ENCODE measurements around the gene SORL1. TPM values are rescaled to one million over a fixed set of nuclear protein-coding genes. Genes with fewer than 3 reads are reported as not detected.

SORL1 gene
- total and polyA plus RNA-seq, 2 of the 13 experiments (the other 11 are each of a cell fraction or from before 2014, with no cell fraction given): 21.3 to 148 TPM

- TF ChIP-seq ZBTB40 (IDR thresholded peaks at IDR 0.05) (no peak), ZBTB40 (CRISPR knock-in tag; IDR thresholded peaks at IDR 0.05) (no peak), HMG20B (CRISPR knock-in tag; conservative IDR thresholded peaks at IDR 0.05) (peak; percentile 97), ZNF772 (CRISPR knock-in tag; IDR thresholded peaks at IDR 0.05) (0 out of 2 replicates have a peak, but pooled peaks have one; percentile 40), ZSCAN30 (CRISPR knock-in tag; IDR thresholded peaks at IDR 0.05) (no peak), GATAD2A (CRISPR knock-in tag; IDR thresholded peaks at IDR 0.05) (peak; percentile 54; the same call in 1 of the 2 replicates), NR2F6 (IDR thresholded peaks at IDR 0.05) (peak; percentile 40; the same call in 1 of the 2 replicates), NR2F6 (CRISPR knock-in tag; IDR thresholded peaks at IDR 0.05) (peak; percentile 34; the same call in 1 of the 2 replicates), SUZ12 (IDR thresholded peaks at IDR 0.05; ENCODE audit: low read depth, low read length) (no peak), ZNF281 (CRISPR knock-in tag; IDR thresholded peaks at IDR 0.05; ENCODE audit: borderline replicate concordance) (no peak), SMAD9 (CRISPR knock-in tag; IDR thresholded peaks at IDR 0.05) (no peak), CC2D1A (CRISPR knock-in tag; IDR thresholded peaks at IDR 0.05) (no peak), SRSF1 (optimal IDR thresholded peaks at IDR 0.05; ENCODE audit: low read depth, low read length) (no peak), POGZ (CRISPR knock-in tag; IDR thresholded peaks at IDR 0.05) (peak; percentile 23; the same call in 1 of the 2 replicates), ZNF749 (CRISPR knock-in tag; IDR thresholded peaks at IDR 0.05; ENCODE audit: borderline replicate concordance) (no peak), NR2F1 (CRISPR knock-in tag; IDR thresholded peaks at IDR 0.05) (no peak), PLRG1 (conservative IDR thresholded peaks at IDR 0.05) (no peak)
- TF ChIP-seq, protein P1, sequence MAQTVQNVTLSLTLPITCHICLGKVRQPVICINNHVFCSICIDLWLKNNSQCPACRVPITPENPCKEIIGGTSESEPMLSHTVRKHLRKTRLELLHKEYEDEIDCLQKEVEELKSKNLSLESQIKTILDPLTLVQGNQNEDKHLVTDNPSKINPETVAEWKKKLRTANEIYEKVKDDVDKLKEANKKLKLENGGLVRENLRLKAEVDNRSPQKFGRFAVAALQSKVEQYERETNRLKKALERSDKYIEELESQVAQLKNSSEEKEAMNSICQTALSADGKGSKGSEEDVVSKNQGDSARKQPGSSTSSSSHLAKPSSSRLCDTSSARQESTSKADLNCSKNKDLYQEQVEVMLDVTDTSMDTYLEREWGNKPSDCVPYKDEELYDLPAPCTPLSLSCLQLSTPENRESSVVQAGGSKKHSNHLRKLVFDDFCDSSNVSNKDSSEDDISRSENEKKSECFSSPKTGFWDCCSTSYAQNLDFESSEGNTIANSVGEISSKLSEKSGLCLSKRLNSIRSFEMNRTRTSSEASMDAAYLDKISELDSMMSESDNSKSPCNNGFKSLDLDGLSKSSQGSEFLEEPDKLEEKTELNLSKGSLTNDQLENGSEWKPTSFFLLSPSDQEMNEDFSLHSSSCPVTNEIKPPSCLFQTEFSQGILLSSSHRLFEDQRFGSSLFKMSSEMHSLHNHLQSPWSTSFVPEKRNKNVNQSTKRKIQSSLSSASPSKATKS (CRISPR knock-in tag; IDR thresholded peaks at IDR 0.05): no peak
These were observed 109.6 kb downstream of the SORL1 start (continued) for GRCh38 chr11:121561716-121562115.

All from HepG2 (cell line).